ENCODE data around the gene WDSUB1. TPM values are rescaled to one million over a fixed set of nuclear protein-coding genes. Genes with fewer than 3 reads are reported as not detected.
A peak's percentile ranks its signal among the peaks of the same experiment; 100 is the strongest.

WDSUB1 gene
- total and polyA plus RNA-seq, 2 of the 4 experiments (the other 2 are of a cell fraction) = 4.8 to 5.2 TPM

DNA sequence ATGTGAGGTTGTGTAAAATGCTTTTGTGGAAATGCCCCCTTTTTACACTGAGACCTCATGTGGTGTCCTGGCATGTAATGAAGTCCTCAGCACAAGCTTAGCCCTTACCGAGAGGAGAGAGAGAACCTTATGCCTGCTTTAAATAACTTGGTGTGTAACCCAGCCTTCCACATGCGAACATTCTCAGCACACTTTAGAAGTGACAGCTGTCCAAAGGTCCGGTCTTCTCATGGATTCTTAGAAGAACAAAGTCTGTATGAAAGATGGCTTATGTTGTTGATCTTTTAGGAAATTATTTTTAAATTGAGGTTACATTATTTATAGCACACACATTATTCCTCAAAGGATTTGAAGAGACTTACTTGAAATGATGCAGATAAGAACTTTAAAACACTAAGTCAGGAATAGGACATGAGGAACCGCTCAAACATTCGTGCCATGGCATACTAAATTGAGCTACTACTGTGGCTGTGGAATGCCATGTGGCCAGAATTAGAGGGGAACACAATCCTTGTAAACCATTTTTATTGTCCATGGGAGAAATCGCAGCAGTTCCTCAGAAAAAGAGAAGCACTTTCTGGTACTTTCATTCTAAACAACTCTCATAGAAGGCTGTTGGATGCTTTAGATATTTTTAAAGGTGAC, 79.6 kb downstream of the WDSUB1 start:
- H3K4ac ChIP-seq (ENCODE audit: low read depth, low read length) = no peak overlapping the region
- WGBS, 2 experiments (ENCODE audit: extremely low coverage in 2 of 2, insufficient read length in 1 of 2) = no CpG with 5 or more reads among the region's 6 CpGs
- H3K9ac ChIP-seq (ENCODE audit: low read depth, low read length) = no peak overlapping the region
- H3K27ac ChIP-seq (ENCODE audit: insufficient read depth, low read length) = no peak overlapping the region
- BruUV-seq (replicated peaks) = no TSS peak
- no peaks in the 10 kb centered on the region for H3K27me3 ChIP-seq (ENCODE audit: control insufficient read depth, insufficient read depth, low read length)
- H3K4me1 ChIP-seq (ENCODE audit: control insufficient read depth, insufficient read depth, low read length) = peaks cover 11% of the 10 kb centered on the region
- DNase-seq (no peak), ATAC-seq (ENCODE audit: low read depth) (no peak)
- no peak overlapping the region for H4K5ac ChIP-seq (ENCODE audit: low read depth, low read length)
- in situ Hi-C loops (cut with MboI; ENCODE audit: low sequenced_read_pairs) = no loop called here
- H2BK15ac ChIP-seq (ENCODE audit: low read depth, low read length) = no peak overlapping the region
- H3K56ac ChIP-seq (ENCODE audit: extremely low read depth, insufficient read depth, low read length) = no peak overlapping the region
- no peak overlapping the region for H2BK20ac ChIP-seq (ENCODE audit: low read depth, low read length)
- peaks cover 12% of the 10 kb centered on the region for H3K36me3 ChIP-seq (ENCODE audit: control insufficient read depth, insufficient read depth, low read length)
- H4K91ac ChIP-seq (ENCODE audit: insufficient read depth, low read depth, low read length) = no peak overlapping the region
- CTCF ChIA-PET = no interaction called here
- H3K4me2 ChIP-seq (ENCODE audit: low read depth, low read length) = no peak overlapping the region
- no peak overlapping the region for H2AFZ ChIP-seq (replicated peaks; ENCODE audit: low read length, poor library complexity)
- peak overlapping the region; percentile 37 for H2AK9ac ChIP-seq (replicated peaks; ENCODE audit: low read depth, low read length, poor library complexity)
- H2BK120ac ChIP-seq (ENCODE audit: low read depth, low read length) = no peak overlapping the region
- TF ChIP-seq CTCF (conservative IDR thresholded peaks at IDR 0.05; ENCODE audit: low read depth, low read length) (no peak), NFE2L2 (IDR thresholded peaks at IDR 0.05; ENCODE audit: low read depth, low read length) (no peak), POLR2A (IDR thresholded peaks at IDR 0.05; ENCODE audit: low read depth, low read length) (no peak), MAFK (IDR thresholded peaks at IDR 0.05; ENCODE audit: low read depth, low read length) (no peak), BHLHE40 (IDR thresholded peaks at IDR 0.05; ENCODE audit: low read depth, low read length) (no peak), CEBPB (IDR thresholded peaks at IDR 0.05; ENCODE audit: low read depth, low read length) (no peak), RFX5 (IDR thresholded peaks at IDR 0.05; ENCODE audit: low read depth, low read length) (no peak), SMC3 (IDR thresholded peaks at IDR 0.05; ENCODE audit: low read depth, low read length) (no peak), RCOR1 (IDR thresholded peaks at IDR 0.05; ENCODE audit: insufficient replicate concordance, low read length) (no peak), MXI1 (IDR thresholded peaks at IDR 0.05; ENCODE audit: borderline replicate concordance, low read depth, low read length) (no peak), FOS (IDR thresholded peaks at IDR 0.05; ENCODE audit: low read depth, low read length) (no peak), RAD21 (IDR thresholded peaks at IDR 0.05; ENCODE audit: low read length) (no peak), USF2 (IDR thresholded peaks at IDR 0.05; ENCODE audit: low read depth, low read length) (no peak), MAZ (IDR thresholded peaks at IDR 0.05; ENCODE audit: borderline replicate concordance, low read depth, low read length) (no peak), ELK1 (IDR thresholded peaks at IDR 0.05; ENCODE audit: borderline replicate concordance, low read depth, low read length) (no peak), CHD1 (IDR thresholded peaks at IDR 0.05; ENCODE audit: low read depth, low read length) (no peak)
- intact Hi-C loops (cut with micrococcal nuclease) = loop anchor here (10.0 kb wide), 1 partner anchor 508 kb away; the partner anchor contains the start of gene MARCHF7
- H2AK5ac ChIP-seq (ENCODE audit: low read depth, low read length) = no peak overlapping the region
- H3K23ac ChIP-seq (ENCODE audit: low read depth, low read length) = no peak overlapping the region
- H3K79me1 ChIP-seq (ENCODE audit: low read depth in 1 of 2, low read length in 2 of 2) = peaks cover 4 to 14% of the 10 kb centered on the region in 2 experiments; a peak in 3 of 4 replicates
- POLR2A ChIA-PET (ENCODE audit: unreplicated experiment) = no interaction called here
- no peak overlapping the region for H3K18ac ChIP-seq (ENCODE audit: low read depth, low read length)
- H3K14ac ChIP-seq (replicated peaks; ENCODE audit: low read depth, low read length) = no peak overlapping the region; the same call in 1 of the 2 replicates
- H4K8ac ChIP-seq (ENCODE audit: low read depth in 2 of 2, low read length in 2 of 2) = 0 out of 4 replicates have a peak overlapping the region, but pooled peaks of 1 of the 2 experiments have one; percentile 10
- H4K20me1 ChIP-seq (ENCODE audit: insufficient read depth, low read length) = peaks cover 8% of the 10 kb centered on the region; the same call in 1 of the 2 replicates
- dilution Hi-C loops (cut with HindIII; ENCODE audit: low sequenced_read_pairs, unreplicated experiment) = no loop called here
- H3K4me3 ChIP-seq (ENCODE audit: insufficient read depth, low read depth, low read length) = no peak overlapping the region
- H3K9me1 ChIP-seq (ENCODE audit: insufficient read depth, low read length) = peaks cover 24% of the 10 kb centered on the region
- H3K9me3 ChIP-seq (ENCODE audit: control insufficient read depth, insufficient read depth, low read length) = no peaks in the 10 kb centered on the region
- H2BK5ac ChIP-seq (ENCODE audit: low read depth, low read length, poor library complexity, severe bottlenecking) = no peak overlapping the region
